Neural progenitor cell (in vitro differentiated cells): ENCODE results near the gene ZNF736.

ENCODE experiments used
- CTCF ChIP-seq: fragments of 200-600 bp; sonication (generic); IDR thresholded peaks from 2 replicates; pipeline ENCODE4 v1.5.1; 2017; ENCODE audit warnings: antibody characterized with exemption, mild to moderate bottlenecking
- EZH2 ChIP-seq: fragments of 200-600 bp; sonication (generic); IDR thresholded peaks from 2 replicates; pipeline ENCODE4 v1.6.1; 2017; ENCODE audit warnings: antibody characterized with exemption, mild to moderate bottlenecking, moderate library complexity

DNA sequence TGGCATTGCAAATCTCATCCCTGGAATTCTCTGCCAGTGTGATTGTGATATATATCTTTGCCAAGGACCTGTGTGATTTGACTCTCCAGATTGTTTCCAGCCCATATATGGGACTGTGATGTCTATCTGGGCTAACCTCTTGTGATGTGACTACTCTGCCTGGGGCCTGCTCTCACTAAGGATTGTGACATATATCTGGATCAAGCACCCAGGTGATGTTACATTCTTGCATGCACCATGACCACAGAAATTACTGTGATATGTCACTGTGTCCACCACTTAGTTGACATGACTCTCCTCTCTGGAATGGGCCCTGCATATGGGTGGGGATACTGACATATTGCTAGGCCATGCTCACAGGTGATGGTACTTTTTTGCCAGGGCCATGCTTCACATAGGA, 86.6 kb downstream of the ZNF736 start:
- no peak for TF ChIP-seq EZH2
- no peak for TF ChIP-seq CTCF
